NCI-H1436 treated with DMSO at 0.1 percent for 48 hours (cell line): ENCODE measurements around the gene TENT5D.
"Not testable (repeated sequence)": the region's sequence is repeated elsewhere in the genome, so short reads cannot be mapped to it uniquely, and the experiment has no call there.

Experiments used
- DNase-seq: peaks from one replicate; lab custom pipeline; 2025; lab: John Stamatoyannopoulos, UW

The TENT5D gene

GRCh38 chrX:80420147-80420546, at the start of gene TENT5D:
Gene TENT5D, plus strand, starts transcription at chrX:80420447. Its CDS starts 22,093 bp downstream, at chrX:80442540.
- no peak for DNase-seq

GRCh38 chrX:80385651-80386050, 34.6 kb upstream of the TENT5D start:
- not testable (repeated sequence) for DNase-seq

GRCh38 chrX:80388206-80388605, 32.0 kb upstream of the TENT5D start:
- DNase-seq = no peak

GRCh38 chrX:80412042-80412441, 8.2 kb upstream of the TENT5D start:
- DNase-seq = no peak

GRCh38 chrX:80423000-80423399, 2.8 kb downstream of the TENT5D start:
- DNase-seq = no peak

GRCh38 chrX:80423744-80424143, 3.5 kb downstream of the TENT5D start:
- no peak for DNase-seq

GRCh38 chrX:80430826-80431504, 10.7 kb downstream of the TENT5D start:
- DNase-seq = no peak

- DNase-seq = no peak
Observed at GRCh38 chrX:80431505-80431832, 11.2 kb downstream of the TENT5D start.

- DNase-seq = no peak
Observed at GRCh38 chrX:80432441-80432840, 12.2 kb downstream of the TENT5D start.

- no peak for DNase-seq
Observed at GRCh38 chrX:80432863-80433262, 12.6 kb downstream of the TENT5D start.

- DNase-seq = not testable (repeated sequence)
Observed at GRCh38 chrX:80468166-80468565, 47.9 kb downstream of the TENT5D start.

GRCh38 chrX:80471582-80471981, 51.3 kb downstream of the TENT5D start:
- no peak for DNase-seq

GRCh38 chrX:80485543-80485942, 65.3 kb downstream of the TENT5D start:
- DNase-seq = no peak

GRCh38 chrX:80486299-80486698, 66.1 kb downstream of the TENT5D start:
- no peak for DNase-seq

- no peak for DNase-seq
Observed at GRCh38 chrX:80489166-80489565, 68.9 kb downstream of the TENT5D start.
